ENCODE measurements around the gene TRIM31.

TRIM31 gene

DNA sequence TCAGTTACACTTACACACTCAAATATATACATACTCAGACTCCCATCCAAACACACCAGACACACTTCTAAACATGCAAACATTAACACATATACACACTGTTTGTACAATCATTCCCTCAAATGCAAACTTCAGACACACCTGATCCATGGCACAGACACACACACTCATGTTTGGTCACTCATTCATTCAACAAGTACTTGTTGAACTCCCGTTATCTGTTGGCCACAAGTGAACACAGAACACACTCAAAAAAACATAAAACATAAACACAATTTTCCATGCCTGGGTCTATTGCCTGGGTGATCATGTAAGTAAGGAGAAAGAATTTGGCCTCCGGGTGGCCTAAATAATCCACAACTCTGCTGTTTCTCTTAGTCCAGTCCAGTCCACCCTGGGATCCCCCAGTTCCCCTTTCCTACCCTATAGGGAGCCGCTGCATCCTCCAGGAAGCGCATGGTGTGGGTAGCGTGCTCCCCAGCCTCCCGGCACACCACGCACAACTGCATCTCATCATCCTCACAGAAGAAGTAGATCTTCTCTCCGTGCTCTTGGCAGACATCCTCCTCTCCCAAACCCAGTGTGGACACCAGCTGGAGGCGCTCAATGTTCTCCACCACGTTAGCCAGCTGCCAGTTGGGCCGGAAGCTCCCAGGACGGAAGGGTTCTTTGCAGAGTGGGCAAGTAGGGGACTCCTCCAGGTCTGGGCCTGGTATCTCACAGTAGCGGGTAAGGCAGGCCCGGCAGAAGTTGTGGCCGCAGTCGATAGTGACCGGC, 47.3 kb upstream of the TRIM31 start:
- Histone ChIP-seq H3K27ac (ENCODE audit: low read length) (no peak overlapping the region), H3K9me3 (replicated peaks; ENCODE audit: insufficient read depth, low read length) (no peaks in the 10 kb centered on the region)

DNA sequence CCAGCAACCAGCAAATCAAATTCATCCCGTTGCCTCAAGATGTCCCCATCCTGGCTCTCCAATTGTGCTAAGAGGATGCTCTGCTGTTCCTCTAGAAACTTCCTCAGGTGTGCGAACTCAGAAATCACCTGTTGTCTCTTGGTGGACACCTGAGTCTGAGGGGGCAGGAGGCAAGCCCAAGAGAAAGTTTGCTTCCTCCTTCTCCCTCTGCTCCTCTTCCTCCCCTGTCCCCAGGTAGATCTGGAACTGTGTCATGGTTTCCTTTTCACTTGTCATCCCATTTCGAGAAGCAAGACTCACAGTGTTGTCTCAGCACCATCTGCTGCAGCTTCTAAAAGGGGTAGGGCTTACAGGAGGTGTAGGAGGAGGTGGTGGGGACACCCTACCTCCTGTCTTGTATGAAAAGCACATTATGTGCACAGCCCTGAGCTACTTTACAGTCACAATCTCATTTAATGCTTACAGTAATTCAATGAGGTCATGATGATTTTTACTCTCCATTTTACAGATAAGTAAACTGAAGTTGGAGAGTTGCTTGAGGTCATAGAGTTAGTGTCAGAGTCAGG, 45.7 kb upstream of the TRIM31 start:
- H3K79me2 ChIP-seq (ENCODE audit: low read length), result no peaks in the 10 kb centered on the region
- H3K27me3 ChIP-seq (replicated peaks; ENCODE audit: insufficient read depth, low read length), result 0 out of 2 replicates have a peak, but pooled peaks cover 11% of the 10 kb centered on the region
- peak; percentile 24 for DNase-seq
- no peaks in the 10 kb centered on the region for H3K36me3 ChIP-seq (replicated peaks; ENCODE audit: insufficient read depth, low read length)
- H3K27ac ChIP-seq (ENCODE audit: low read length), result no peak overlapping the region
- H3K9me3 ChIP-seq (replicated peaks; ENCODE audit: insufficient read depth, low read length), result no peaks in the 10 kb centered on the region
- H3K9me2 ChIP-seq (replicated peaks; ENCODE audit: insufficient read depth, low read length), result no peaks in the 10 kb centered on the region
- H3K9ac ChIP-seq (ENCODE audit: low read length), result no peak overlapping the region
- H4K20me1 ChIP-seq (ENCODE audit: insufficient read depth, low read length), result no peaks in the 10 kb centered on the region
- peak overlapping the region; percentile 29 for H3K4me2 ChIP-seq (ENCODE audit: low read depth, low read length)
- no peak for TF ChIP-seq EZH2phosphoT487 (IDR thresholded peaks at IDR 0.05; ENCODE audit: low read length)
- peaks cover 4% of the 10 kb centered on the region; the same call in 1 of the 2 replicates for H3F3A ChIP-seq (ENCODE audit: insufficient read depth, low read length)
- H3K4me1 ChIP-seq (ENCODE audit: low read length), result peaks cover 5% of the 10 kb centered on the region; the same call in 1 of the 2 replicates
- H3K4me3 ChIP-seq (ENCODE audit: low read length), result no peak overlapping the region
- H2AFZ ChIP-seq (ENCODE audit: low read length), result no peak overlapping the region

More for the DNA sequence above, 47.3 kb upstream of the TRIM31 start:
- peaks cover 5% of the 10 kb centered on the region; the same call in 1 of the 2 replicates for H3K4me1 ChIP-seq (ENCODE audit: low read length)
- H3K79me2 ChIP-seq (ENCODE audit: low read length), result no peaks in the 10 kb centered on the region
- no peak for DNase-seq
- TF ChIP-seq EZH2phosphoT487 (IDR thresholded peaks at IDR 0.05; ENCODE audit: low read length) (no peak), EZH2 (optimal IDR thresholded peaks at IDR 0.05; ENCODE audit: low read depth, low read length) (no peak)
- no peak overlapping the region for H2AFZ ChIP-seq (ENCODE audit: low read length)
- peaks cover 4% of the 10 kb centered on the region; the same call in 1 of the 2 replicates for H3F3A ChIP-seq (ENCODE audit: insufficient read depth, low read length)
- H3K9ac ChIP-seq (ENCODE audit: low read length), result no peak overlapping the region
- no peaks in the 10 kb centered on the region for H3K36me3 ChIP-seq (replicated peaks; ENCODE audit: insufficient read depth, low read length)
- H3K4me2 ChIP-seq (ENCODE audit: low read depth, low read length), result no peak overlapping the region
- H3K27me3 ChIP-seq (replicated peaks; ENCODE audit: insufficient read depth, low read length), result 0 out of 2 replicates have a peak, but pooled peaks cover 7% of the 10 kb centered on the region
- H4K20me1 ChIP-seq (ENCODE audit: insufficient read depth, low read length), result no peaks in the 10 kb centered on the region
- H3K9me2 ChIP-seq (replicated peaks; ENCODE audit: insufficient read depth, low read length), result no peaks in the 10 kb centered on the region
- no peak overlapping the region for H3K4me3 ChIP-seq (ENCODE audit: low read length)

DNA sequence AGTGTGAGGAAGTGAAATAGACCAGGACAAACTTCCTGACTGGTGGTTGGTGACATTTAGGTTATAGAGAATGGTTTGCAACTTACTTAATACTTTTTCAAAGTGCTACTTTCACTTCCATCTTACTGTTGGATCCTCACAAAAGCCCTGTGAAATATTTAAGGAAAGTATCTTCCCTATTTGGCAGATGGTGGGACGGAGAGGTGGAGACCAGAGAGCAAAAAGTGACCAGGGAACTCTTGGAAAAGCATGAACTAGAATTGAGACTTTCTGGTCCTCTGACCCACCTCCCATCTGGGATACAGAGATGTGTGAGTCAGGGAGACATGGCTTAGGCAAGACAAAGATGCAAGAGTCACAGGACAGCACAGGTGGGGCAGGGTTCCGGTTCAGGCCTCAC, 45.1 kb upstream of the TRIM31 start:
- Histone ChIP-seq H3K36me3 (replicated peaks; ENCODE audit: insufficient read depth, low read length) (no peaks in the 10 kb centered on the region), H3K27me3 (replicated peaks; ENCODE audit: insufficient read depth, low read length) (0 out of 2 replicates have a peak, but pooled peaks cover 12% of the 10 kb centered on the region)
- TF ChIP-seq, protein P1, sequence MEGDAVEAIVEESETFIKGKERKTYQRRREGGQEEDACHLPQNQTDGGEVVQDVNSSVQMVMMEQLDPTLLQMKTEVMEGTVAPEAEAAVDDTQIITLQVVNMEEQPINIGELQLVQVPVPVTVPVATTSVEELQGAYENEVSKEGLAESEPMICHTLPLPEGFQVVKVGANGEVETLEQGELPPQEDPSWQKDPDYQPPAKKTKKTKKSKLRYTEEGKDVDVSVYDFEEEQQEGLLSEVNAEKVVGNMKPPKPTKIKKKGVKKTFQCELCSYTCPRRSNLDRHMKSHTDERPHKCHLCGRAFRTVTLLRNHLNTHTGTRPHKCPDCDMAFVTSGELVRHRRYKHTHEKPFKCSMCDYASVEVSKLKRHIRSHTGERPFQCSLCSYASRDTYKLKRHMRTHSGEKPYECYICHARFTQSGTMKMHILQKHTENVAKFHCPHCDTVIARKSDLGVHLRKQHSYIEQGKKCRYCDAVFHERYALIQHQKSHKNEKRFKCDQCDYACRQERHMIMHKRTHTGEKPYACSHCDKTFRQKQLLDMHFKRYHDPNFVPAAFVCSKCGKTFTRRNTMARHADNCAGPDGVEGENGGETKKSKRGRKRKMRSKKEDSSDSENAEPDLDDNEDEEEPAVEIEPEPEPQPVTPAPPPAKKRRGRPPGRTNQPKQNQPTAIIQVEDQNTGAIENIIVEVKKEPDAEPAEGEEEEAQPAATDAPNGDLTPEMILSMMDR (IDR thresholded peaks at IDR 0.05; ENCODE audit: low read length), result no peak
- no peak for TF ChIP-seq EZH2 (optimal IDR thresholded peaks at IDR 0.05; ENCODE audit: low read depth, low read length)
- TF ChIP-seq EZH2phosphoT487 (IDR thresholded peaks at IDR 0.05; ENCODE audit: low read length), result no peak

DNA sequence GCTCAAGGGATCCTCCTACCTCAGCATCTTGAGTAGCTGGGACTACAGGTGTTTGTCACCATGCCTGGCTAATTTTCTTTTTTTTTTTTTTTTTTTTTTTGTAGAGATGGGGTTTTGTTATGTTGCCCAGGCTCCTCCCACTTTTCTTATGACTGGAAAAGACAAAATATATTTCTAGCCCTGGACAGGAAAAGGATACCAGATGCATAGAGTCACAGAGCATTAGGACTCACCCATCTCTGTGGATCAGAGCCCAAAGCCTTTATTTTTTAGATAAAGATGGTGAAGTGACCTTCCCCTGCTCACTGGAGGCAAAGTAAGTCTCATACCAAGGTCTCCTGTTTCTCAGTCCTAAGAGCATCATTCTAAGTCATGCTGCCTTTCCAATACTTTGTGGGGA, 44.7 kb upstream of the TRIM31 start:
- Histone ChIP-seq H3K79me2 (ENCODE audit: low read length) (no peaks in the 10 kb centered on the region), H3K9me2 (replicated peaks; ENCODE audit: insufficient read depth, low read length) (no peaks in the 10 kb centered on the region), H3K4me3 (ENCODE audit: low read length) (no peak overlapping the region), H3K27me3 (replicated peaks; ENCODE audit: insufficient read depth, low read length) (0 out of 2 replicates have a peak, but pooled peaks cover 12% of the 10 kb centered on the region), H4K20me1 (ENCODE audit: insufficient read depth, low read length) (no peaks in the 10 kb centered on the region), H3F3A (ENCODE audit: insufficient read depth, low read length) (peaks cover 4% of the 10 kb centered on the region; the same call in 1 of the 2 replicates), H2AFZ (ENCODE audit: low read length) (no peak overlapping the region), H3K9me3 (replicated peaks; ENCODE audit: insufficient read depth, low read length) (no peaks in the 10 kb centered on the region), H3K4me2 (ENCODE audit: low read depth, low read length) (no peak overlapping the region), H3K27ac (ENCODE audit: low read length) (no peak overlapping the region), H3K36me3 (replicated peaks; ENCODE audit: insufficient read depth, low read length) (no peaks in the 10 kb centered on the region), H3K9ac (ENCODE audit: low read length) (no peak overlapping the region), H3K4me1 (ENCODE audit: low read length) (peaks cover 5% of the 10 kb centered on the region; the same call in 1 of the 2 replicates)
- no peak for DNase-seq
- TF ChIP-seq EZH2phosphoT487 (IDR thresholded peaks at IDR 0.05; ENCODE audit: low read length), result no peak
- TF ChIP-seq, protein P1 (IDR thresholded peaks at IDR 0.05; ENCODE audit: low read length), result no peak
- TF ChIP-seq EZH2 (optimal IDR thresholded peaks at IDR 0.05; ENCODE audit: low read depth, low read length), result no peak

More for the DNA sequence above, 45.1 kb upstream of the TRIM31 start:
- H3K4me1 ChIP-seq (ENCODE audit: low read length), result peaks cover 5% of the 10 kb centered on the region; the same call in 1 of the 2 replicates
- H3K9me2 ChIP-seq (replicated peaks; ENCODE audit: insufficient read depth, low read length), result no peaks in the 10 kb centered on the region
- DNase-seq, result no peak
- no peaks in the 10 kb centered on the region for H3K79me2 ChIP-seq (ENCODE audit: low read length)
- no peaks in the 10 kb centered on the region for H3K9me3 ChIP-seq (replicated peaks; ENCODE audit: insufficient read depth, low read length)
- H3K4me3 ChIP-seq (ENCODE audit: low read length), result no peak overlapping the region
- H3K27ac ChIP-seq (ENCODE audit: low read length), result no peak overlapping the region
- peaks cover 4% of the 10 kb centered on the region; the same call in 1 of the 2 replicates for H3F3A ChIP-seq (ENCODE audit: insufficient read depth, low read length)
- H3K4me2 ChIP-seq (ENCODE audit: low read depth, low read length), result peak overlapping the region; percentile 29; the same call in 1 of the 2 replicates
- no peaks in the 10 kb centered on the region for H4K20me1 ChIP-seq (ENCODE audit: insufficient read depth, low read length)
- H2AFZ ChIP-seq (ENCODE audit: low read length), result no peak overlapping the region
- H3K9ac ChIP-seq (ENCODE audit: low read length), result no peak overlapping the region
